ENCODE data around the gene PARD3B. TPM values are rescaled to one million over a fixed set of nuclear protein-coding genes. Genes with fewer than 3 reads are reported as not detected.

The PARD3B gene
- polyA plus RNA-seq, 3 donors, result not detected

- H3K9me3 Mint-ChIP-seq, result peaks cover 0 to 10% (median 4%) of the 10 kb centered on the region in 7 donors
- no peaks in the 10 kb centered on the region for H4K20me1 ChIP-seq (ENCODE audit: insufficient read depth, low read length)
- no peaks in the 10 kb centered on the region for H3K4me1 ChIP-seq (ENCODE audit: control insufficient read depth in 1 of 2, insufficient read depth in 2 of 2, low read length in 2 of 2)
- H3K9ac ChIP-seq (ENCODE audit: insufficient read depth, low read length, poor library complexity, severe bottlenecking), result no peak overlapping the region
- intact Hi-C loops (cut with micrococcal nuclease), result no loop called here
- H3K79me2 ChIP-seq (ENCODE audit: insufficient read depth, low read length), result no peaks in the 10 kb centered on the region
- DNase-seq, result no peak
- H3K27ac Mint-ChIP-seq, result no peak overlapping the region
- no peaks in the 10 kb centered on the region for H3K27me3 ChIP-seq (ENCODE audit: control insufficient read depth in 2 of 2, insufficient read depth in 2 of 2, low read length in 2 of 2)
- TF ChIP-seq, protein P1, sequence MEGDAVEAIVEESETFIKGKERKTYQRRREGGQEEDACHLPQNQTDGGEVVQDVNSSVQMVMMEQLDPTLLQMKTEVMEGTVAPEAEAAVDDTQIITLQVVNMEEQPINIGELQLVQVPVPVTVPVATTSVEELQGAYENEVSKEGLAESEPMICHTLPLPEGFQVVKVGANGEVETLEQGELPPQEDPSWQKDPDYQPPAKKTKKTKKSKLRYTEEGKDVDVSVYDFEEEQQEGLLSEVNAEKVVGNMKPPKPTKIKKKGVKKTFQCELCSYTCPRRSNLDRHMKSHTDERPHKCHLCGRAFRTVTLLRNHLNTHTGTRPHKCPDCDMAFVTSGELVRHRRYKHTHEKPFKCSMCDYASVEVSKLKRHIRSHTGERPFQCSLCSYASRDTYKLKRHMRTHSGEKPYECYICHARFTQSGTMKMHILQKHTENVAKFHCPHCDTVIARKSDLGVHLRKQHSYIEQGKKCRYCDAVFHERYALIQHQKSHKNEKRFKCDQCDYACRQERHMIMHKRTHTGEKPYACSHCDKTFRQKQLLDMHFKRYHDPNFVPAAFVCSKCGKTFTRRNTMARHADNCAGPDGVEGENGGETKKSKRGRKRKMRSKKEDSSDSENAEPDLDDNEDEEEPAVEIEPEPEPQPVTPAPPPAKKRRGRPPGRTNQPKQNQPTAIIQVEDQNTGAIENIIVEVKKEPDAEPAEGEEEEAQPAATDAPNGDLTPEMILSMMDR (IDR thresholded peaks at IDR 0.05), result no peak
- H3K4me1 Mint-ChIP-seq, result no peaks in the 10 kb centered on the region
- H3K4me3 Mint-ChIP-seq, result no peak overlapping the region
- no peaks in the 10 kb centered on the region for H3K36me3 Mint-ChIP-seq
- H3K27ac ChIP-seq (ENCODE audit: low read depth in 1 of 2, low read length in 2 of 2), result no peak overlapping the region
- H3K4me3 ChIP-seq (replicated peaks in 1 of 3; ENCODE audit: low read depth in 2 of 3, low read length in 3 of 3), result no peak overlapping the region
- no peak overlapping the region for H2AFZ ChIP-seq (ENCODE audit: insufficient read depth, low read depth, low read length, poor library complexity, severe bottlenecking)
- H3K4me2 ChIP-seq (replicated peaks; ENCODE audit: extremely low read depth, low read length, poor library complexity, severe bottlenecking), result no peak overlapping the region
- peaks cover 0 to 5% of the 10 kb centered on the region in 2 donors for H3K9me3 ChIP-seq (replicated peaks in 1 of 2; ENCODE audit: control insufficient read depth in 1 of 2, insufficient read depth in 1 of 2, low read length in 2 of 2)
- no peaks in the 10 kb centered on the region for H3K36me3 ChIP-seq (replicated peaks in 1 of 2; ENCODE audit: control insufficient read depth in 1 of 2, insufficient read depth in 2 of 2, low read length in 2 of 2)
- 58% methylated on average over 1 of the region's 2 CpGs for WGBS (ENCODE audit: insufficient coverage)
- no peaks in the 10 kb centered on the region for H3K27me3 Mint-ChIP-seq (ENCODE audit: low read depth in 3 of 3)
Measured at GRCh38 chr2:204982303-204982702, 437.0 kb downstream of the PARD3B start.

DNA sequence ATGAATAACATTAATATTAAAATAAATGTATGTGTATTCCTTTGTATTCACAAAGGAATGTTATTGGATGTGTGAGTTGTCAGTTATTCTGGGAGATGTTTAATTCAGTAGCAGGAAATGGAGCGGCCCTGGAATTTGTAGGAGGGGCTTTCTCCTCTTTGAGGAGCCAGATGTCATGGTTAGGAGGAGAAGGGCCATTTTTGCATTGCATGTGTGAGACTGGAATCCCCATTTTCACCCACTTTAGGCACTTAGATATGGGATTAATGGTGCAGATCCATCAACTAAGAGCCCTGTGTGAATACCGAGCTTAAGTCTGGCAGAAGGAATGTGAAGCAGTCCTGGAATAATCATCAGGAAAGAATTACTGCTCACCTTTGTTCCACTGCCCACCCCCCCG lies 439.2 kb downstream of the PARD3B start:
- DNase-seq, result no peak
- no peaks in the 10 kb centered on the region for H3K4me1 ChIP-seq (ENCODE audit: control insufficient read depth in 1 of 2, insufficient read depth in 2 of 2, low read length in 2 of 2)
- H3K4me1 Mint-ChIP-seq, result no peaks in the 10 kb centered on the region
- H3K27ac Mint-ChIP-seq, result no peak overlapping the region
- H3K27me3 Mint-ChIP-seq (ENCODE audit: low read depth in 3 of 3), result peaks cover 0 to 1% (median 0%) of the 10 kb centered on the region in 3 donors
- WGBS (ENCODE audit: insufficient coverage), result 100% methylated on average over 3 of the region's 3 CpGs
- H3K4me3 Mint-ChIP-seq, result no peak overlapping the region
- no peak overlapping the region for H3K9ac ChIP-seq (ENCODE audit: insufficient read depth, low read length, poor library complexity, severe bottlenecking)
- H2AFZ ChIP-seq (ENCODE audit: insufficient read depth, low read depth, low read length, poor library complexity, severe bottlenecking), result no peak overlapping the region
- no peaks in the 10 kb centered on the region for H3K9me3 ChIP-seq (replicated peaks in 1 of 2; ENCODE audit: control insufficient read depth in 1 of 2, insufficient read depth in 1 of 2, low read length in 2 of 2)
- no peaks in the 10 kb centered on the region for H3K36me3 ChIP-seq (replicated peaks in 1 of 2; ENCODE audit: control insufficient read depth in 1 of 2, insufficient read depth in 2 of 2, low read length in 2 of 2)
- TF ChIP-seq, protein P1 (IDR thresholded peaks at IDR 0.05), result no peak
- H3K4me2 ChIP-seq (replicated peaks; ENCODE audit: extremely low read depth, low read length, poor library complexity, severe bottlenecking), result no peak overlapping the region
- H3K4me3 ChIP-seq (replicated peaks in 1 of 3; ENCODE audit: low read depth in 2 of 3, low read length in 3 of 3), result no peak overlapping the region
- H3K9me3 Mint-ChIP-seq, result no peaks in the 10 kb centered on the region
- no peaks in the 10 kb centered on the region for H3K36me3 Mint-ChIP-seq
- H4K20me1 ChIP-seq (ENCODE audit: insufficient read depth, low read length), result no peaks in the 10 kb centered on the region
- no peak overlapping the region for H3K27ac ChIP-seq (ENCODE audit: low read depth in 1 of 2, low read length in 2 of 2)
- intact Hi-C loops (cut with micrococcal nuclease), result no loop called here
- no peaks in the 10 kb centered on the region for H3K27me3 ChIP-seq (ENCODE audit: control insufficient read depth in 2 of 2, insufficient read depth in 2 of 2, low read length in 2 of 2)
- no peaks in the 10 kb centered on the region for H3K79me2 ChIP-seq (ENCODE audit: insufficient read depth, low read length)

All from CD14-positive monocyte (primary cell).